Stimulated activated CD8-positive, alpha-beta memory T cell treated with anti-CD3 and anti-CD28 coated beads, Interleukin-15, amount 100 ng/mL, for 1 hour (primary cell): Measurements from ENCODE around the gene TNNI3.
"Not testable (repeated sequence)": the region's sequence is repeated elsewhere in the genome, so short reads cannot be mapped to it uniquely, and the experiment has no call there.

Experiments
- DNase-seq: peaks from one replicate; pipeline ENCODE4 v3.0.0-alpha.2; 2020; ENCODE audit warnings: low read depth

Gene TNNI3

GRCh38 chr19:55157064-55157908, at the start of gene TNNI3:
TSS of gene TNNI3 (minus strand) at chr19:55157732. CDS start at chr19:55157589, 143 bp downstream.
- DNase-seq = no peak

- DNase-seq = no peak
Observed at GRCh38 chr19:55206664-55207500, 49.4 kb upstream of the TNNI3 start.

DNA sequence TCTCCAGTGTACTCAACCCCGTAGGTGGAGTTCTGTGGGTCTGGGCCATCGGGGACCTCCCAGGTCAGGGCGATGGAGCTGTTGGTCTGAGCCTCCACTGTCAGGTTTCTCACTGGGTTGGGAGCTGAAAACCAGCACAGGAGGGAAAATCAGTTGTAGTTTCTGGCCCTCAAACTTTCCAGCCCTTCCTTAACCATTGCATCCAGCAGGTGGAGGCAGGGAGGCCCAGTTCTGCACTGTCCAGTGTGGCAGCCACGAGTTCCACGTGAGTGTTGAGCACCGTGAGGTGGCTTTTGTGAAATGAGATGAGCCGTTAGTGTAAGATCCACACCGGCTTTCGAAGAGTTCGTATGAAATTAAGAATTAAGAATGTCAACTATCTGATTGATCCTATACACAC, 44.7 kb upstream of the TNNI3 start:
- not testable (repeated sequence) for DNase-seq

DNA sequence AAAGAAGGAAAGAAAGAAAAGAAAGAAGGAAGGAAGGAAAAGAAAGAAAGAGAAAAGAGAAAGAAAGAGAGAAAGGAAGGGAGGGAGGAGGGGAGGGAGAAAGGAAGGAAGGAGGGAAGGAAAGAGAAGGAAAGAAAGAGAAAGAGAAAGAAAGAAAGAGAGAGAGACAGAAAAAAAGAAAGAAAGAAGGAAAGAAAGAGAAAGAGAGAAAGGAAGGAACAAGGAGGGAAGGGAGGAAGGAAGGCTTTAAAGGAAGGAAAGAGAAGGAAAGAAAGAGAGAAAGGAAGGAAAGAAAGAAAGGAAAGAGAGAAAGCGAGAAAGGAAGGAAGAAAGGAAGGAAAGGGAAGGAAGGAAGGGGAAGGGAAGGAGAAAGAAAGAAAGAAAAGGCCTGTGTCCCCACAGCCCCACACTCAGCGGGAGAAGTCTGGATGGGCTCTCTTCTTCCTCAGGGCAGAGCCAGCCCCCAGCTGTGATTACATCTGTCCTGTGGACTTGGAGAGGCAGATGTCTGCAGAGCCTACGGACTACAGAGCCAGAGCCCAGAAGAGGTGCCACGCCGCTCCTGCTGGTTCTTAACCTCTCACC, 42.2 kb upstream of the TNNI3 start:
- DNase-seq = no peak

DNA sequence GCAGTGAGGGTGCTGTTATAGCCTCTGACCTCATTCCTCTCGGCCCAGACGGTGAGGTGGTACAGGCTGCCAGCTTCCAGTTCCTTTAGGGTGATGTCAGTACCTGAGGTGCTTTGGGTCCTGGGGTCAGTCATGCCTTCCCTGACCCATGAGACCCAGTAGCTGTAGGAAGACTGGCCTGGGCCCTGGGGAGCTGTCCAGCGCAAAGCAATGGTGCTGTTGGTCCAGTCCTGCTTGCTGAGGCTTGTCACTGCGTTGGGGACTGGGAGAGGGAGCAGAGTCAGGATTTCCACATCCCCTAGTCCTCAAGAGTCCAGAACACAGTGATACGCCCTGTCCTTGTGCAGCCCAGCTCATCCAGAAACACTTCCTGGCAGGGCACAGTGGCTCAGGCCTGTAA, 41.1 kb upstream of the TNNI3 start:
- DNase-seq = no peak

DNA sequence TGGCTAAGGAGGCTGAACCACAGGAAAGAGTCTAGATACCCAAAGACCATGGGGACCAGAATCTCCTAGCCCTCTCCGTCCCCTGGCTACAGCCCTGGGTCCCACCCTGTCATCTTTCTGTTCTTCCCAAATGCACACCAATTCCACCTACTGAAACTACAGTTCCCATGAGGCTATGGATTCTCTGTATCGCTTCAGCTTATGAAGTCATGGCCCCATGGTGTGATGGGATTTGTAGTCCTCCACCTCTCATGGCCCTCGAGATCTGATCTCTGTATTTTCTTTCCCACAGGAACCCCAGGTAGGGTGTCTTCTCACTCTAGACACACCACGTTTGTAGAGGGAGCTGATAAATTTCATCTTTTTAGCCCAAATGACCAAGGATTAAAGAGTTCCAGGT, 40.0 kb upstream of the TNNI3 start:
- DNase-seq = no peak

- DNase-seq = no peak
Observed at GRCh38 chr19:55196803-55197202, 39.3 kb upstream of the TNNI3 start.

GRCh38 chr19:55193481-55193880, 35.9 kb upstream of the TNNI3 start:
- no peak for DNase-seq

DNA sequence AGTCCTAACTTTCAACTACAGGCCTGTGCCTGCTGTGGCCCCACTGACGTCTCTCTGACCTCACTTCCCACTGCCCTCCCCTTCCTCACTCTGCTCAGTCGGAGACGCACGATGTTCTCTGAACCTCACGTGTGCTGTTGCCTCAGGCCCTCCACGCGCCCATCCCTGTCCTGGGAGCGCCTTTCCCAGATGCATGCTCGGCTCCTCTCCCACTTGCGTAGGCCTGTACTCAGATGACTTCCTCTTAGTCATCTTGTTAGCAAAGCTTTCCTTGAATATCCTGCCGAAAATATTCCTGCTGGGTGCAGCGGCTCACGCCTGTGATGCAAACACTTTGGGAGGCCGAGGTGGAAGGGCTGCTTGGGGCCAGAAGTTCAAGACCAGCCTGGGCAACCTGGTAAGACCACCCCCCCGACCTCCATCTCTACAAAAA, 31.9 kb upstream of the TNNI3 start:
- no peak for DNase-seq

- DNase-seq = no peak
Observed at GRCh38 chr19:55188625-55189024, 31.1 kb upstream of the TNNI3 start.

DNA sequence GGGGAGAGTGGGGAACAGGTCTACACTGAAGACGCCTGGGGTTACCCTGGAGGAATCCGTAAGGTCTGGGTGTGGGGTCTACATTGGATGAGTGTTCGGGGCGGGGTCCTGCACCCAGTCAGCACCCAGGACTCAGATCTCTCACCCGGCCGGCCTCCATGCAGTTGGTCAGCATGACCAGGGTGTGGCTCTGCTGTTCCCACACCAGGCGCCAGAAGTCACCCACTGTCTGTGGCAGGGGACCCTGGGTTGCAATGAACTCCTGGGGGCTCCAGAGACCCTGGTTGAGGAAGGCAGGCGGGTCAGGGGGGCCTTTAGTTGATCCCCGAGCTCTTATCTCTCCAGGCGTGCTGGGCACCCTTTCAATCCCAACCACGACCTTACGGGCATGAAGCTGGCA, 28.5 kb upstream of the TNNI3 start:
- DNase-seq = no peak

DNA sequence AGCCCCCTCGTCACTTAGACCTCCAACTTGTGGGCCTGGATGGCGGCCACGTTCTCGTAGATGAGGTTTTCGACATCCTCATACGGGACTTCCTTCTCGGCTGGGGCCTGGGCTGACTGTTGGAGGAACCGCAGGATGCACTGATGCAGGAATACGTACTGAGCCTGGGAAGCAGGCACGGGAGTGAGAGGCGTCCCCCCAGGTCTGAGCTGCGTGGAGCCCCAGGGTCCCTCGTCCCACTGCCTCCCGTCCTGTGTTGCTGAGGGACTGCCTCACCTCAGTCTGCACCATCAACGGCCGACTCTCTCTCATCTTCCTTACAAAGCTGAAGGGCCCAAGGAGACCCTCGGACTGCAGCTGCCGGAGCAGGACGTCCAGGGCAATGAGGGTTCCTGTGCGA, 24.2 kb upstream of the TNNI3 start:
- no peak for DNase-seq

DNA sequence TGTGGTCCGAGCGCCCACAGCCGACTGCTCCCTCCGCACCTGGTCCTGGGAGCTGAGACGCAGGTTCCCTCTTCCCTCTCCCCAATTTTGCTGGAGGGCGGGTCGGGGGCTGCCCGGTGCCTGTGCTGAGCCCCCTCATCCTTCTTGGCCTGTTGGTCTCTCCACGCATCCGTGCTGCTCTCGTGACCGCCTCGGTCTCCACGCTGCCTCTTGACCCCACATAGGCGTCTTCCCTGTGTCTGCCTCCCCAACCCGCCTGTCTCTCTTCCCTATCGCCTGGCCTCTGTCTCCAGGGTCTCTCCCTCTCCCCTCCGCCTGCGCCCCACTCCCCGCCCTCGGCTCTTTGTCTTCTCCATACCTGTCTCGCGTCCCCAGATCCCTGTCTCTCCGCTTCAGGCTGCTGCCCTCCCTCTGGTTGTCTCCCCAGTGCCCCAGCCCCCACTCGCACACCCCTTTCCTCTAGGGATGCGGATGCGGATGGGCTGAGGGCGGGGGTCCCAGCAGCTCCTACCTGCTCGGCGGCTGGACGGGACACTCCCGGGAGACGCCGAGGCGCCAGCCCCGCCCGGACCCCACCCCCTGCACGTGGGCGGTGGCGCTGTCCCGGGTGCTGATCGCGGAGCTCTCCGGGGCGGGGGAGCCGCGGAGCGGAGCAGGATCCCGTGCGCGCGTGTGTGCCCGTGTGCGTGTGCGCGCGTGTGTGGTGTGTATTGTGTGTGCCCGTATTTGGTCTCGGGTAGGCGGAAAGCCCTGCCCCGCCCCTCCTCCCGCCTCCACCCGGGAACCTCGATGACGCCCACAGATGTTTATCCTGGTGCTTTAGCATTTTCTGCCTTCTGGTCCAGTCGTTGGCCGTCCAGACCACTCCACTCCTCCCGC, 22.3 kb upstream of the TNNI3 start, which contains the start of gene SYT5:
SYT5 (minus strand) TSS at position 684 of the 879 bp plus-strand sequence. CDS start 1,248 bp downstream, outside the sequence.
- peak; percentile 33 for DNase-seq

- peak; percentile 83 for DNase-seq
Observed at GRCh38 chr19:55178781-55179599, 21.5 kb upstream of the TNNI3 start.

GRCh38 chr19:55176076-55176475, 18.5 kb upstream of the TNNI3 start:
- DNase-seq = no peak

- no peak for DNase-seq
Observed at GRCh38 chr19:55175117-55175867, 17.8 kb upstream of the TNNI3 start.

DNA sequence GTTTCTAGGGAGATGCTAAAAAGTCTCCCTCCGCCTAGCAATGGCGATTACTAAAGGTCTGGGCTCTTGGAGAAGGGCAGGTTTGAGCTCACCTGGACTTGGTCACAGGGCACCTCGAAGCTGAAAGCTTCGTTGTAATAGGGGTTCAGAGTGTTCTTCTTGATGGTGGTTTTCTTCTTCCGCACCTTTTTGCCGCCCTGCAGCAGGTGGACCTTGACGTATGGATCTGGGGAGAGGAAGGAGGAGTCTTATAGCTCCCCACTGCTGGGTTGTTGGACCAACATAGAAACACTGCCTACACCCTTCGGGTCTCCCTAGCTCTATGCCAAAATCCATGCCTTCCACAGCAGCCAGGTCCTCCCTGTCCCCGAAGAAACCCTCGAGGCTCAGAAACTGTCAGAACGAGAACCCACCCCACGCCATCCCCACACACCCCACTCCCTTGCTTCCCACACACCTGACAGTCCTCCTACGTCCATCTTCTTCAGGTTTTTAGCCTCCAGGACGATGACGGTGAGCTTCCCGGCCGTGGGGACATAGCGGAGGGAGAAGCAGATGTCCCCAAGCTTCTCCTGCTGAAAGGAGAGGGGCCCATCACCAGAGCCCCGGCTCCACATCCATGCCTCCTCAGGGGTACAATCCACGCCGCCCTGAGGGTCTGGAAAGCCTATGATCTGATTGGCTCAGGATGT, 17.0 kb upstream of the TNNI3 start:
- no peak for DNase-seq

GRCh38 chr19:55173714-55174409, 16.3 kb upstream of the TNNI3 start:
- peak; percentile 4 for DNase-seq
